ENCODE measurements around the gene BCO2.

- no peak for TF ChIP-seq CTCF (IDR thresholded peaks at IDR 0.05; ENCODE audit: low read depth, low read length, missing input control)
- TF ChIP-seq ATF3 (IDR thresholded peaks at IDR 0.05), result peak; percentile 82
Measured at GRCh38 chr11:112213753-112214152, 38.4 kb downstream of the BCO2 start.
